HG03139 (cell line): ENCODE results near the gene ARSG.

Experiments
- ATAC-seq: cut with Tn5 transposase; IDR thresholded peaks from one replicate; pipeline ENCODE4 v1.9.1; 2021; ENCODE audit not compliant: unreplicated experiment

ARSG gene

GRCh38 chr17:68462381-68463210 is 171.3 kb downstream of the ARSG start:
- peak; percentile 42 for ATAC-seq

- ATAC-seq: no peak
Observed at GRCh38 chr17:68463211-68464019, 172.1 kb downstream of the ARSG start.

DNA sequence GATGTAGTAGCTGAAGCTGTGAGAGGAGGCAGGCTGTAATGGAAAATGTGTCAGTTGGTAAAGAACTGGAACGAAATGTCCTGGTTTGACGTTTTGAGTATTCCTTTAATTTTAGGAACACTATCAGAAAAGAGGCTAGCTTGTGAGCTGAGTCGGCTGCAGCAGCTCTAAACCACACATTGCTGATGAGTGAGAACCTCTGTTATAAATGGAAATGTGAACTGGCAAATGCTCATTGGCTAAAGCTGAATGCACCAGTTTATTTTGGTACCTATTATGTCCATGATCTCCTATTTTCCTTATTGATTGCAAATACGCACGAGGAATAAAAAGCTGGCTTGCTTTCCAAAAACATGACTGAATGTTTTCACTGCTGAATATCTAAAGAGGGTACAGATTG is 177.0 kb downstream of the ARSG start:
- no peak for ATAC-seq

DNA sequence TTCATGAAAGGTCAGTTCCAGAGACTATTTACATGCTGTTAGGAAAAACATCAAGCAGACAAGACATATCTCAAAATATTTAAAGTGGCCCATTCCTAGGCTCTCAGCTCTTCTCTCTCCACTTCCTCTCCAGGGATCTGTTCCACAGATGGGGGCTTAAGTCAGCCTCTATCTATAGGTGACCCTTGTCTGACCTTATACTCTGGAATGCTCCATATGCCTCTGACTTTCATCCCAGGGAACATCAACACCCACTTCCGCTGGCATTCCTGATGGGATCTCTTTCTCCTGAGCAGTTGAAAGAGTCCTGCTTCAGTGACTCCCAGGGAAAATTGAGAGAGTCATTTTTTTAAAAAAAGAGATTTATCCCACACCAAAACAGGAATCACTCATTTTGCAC is 177.5 kb downstream of the ARSG start:
- no peak for ATAC-seq
